CD8-positive, alpha-beta memory T cell (primary cell): Measurements from ENCODE around the gene EXOC2. TPM values are rescaled to one million over a fixed set of nuclear protein-coding genes. Genes with fewer than 3 reads are reported as not detected.

Experiments
- CTCF ChIA-PET: fragments of 350-600 bp; sonication (Branson Sonifier 250); formaldehyde crosslinking; loops from one replicate; lab custom pipeline; 2021; ENCODE audit warnings: antibody characterized with exemption; lab: Charles Lee
- POLR2A ChIA-PET: fragments of 350-600 bp; sonication (Branson Sonifier 250); formaldehyde crosslinking; loops from one replicate; lab custom pipeline; 2021; ENCODE audit warnings: antibody characterized with exemption; lab: Charles Lee
- DNase-seq, 5 donors: peaks; one replicate each; pipeline versions ENCODE4 v3.0.0 to v3.0.0-alpha.2; 2020 to 2022; ENCODE audit warnings: mixed read lengths in 1 of 5
- H3K27ac ChIP-seq: one replicate; pipeline ENCODE4 v1.7.0; 2013; ENCODE audit warnings: low read depth, mild to moderate bottlenecking, low read length, moderate library complexity
- H3K27me3 ChIP-seq: 2 replicates; pipeline ENCODE4 v1.7.0; 2013; ENCODE audit warnings: low read length, mild to moderate bottlenecking; ENCODE audit not compliant: insufficient read depth, poor library complexity, severe bottlenecking
- H3K36me3 ChIP-seq: 2 replicates; pipeline ENCODE4 v1.7.0; 2013; ENCODE audit warnings: mild to moderate bottlenecking, low read length, moderate library complexity; ENCODE audit not compliant: insufficient read depth
- H3K4me1 ChIP-seq: 2 replicates; pipeline ENCODE4 v1.7.0; 2013; ENCODE audit warnings: mild to moderate bottlenecking, low read length, moderate library complexity; ENCODE audit not compliant: insufficient read depth
- H3K4me3 ChIP-seq: 2 replicates; pipeline ENCODE4 v1.7.0; 2013; ENCODE audit warnings: mild to moderate bottlenecking, low read length
- H3K9me3 ChIP-seq: 2 replicates; pipeline ENCODE4 v1.7.0; 2013; ENCODE audit warnings: mild to moderate bottlenecking, low read length
- H3K27ac Mint-ChIP-seq, 8 donors: one replicate each; pipeline ENCODE4 v1.8.0; 2020 to 2021; ENCODE audit warnings: mixed read lengths in 8 of 8, mild to moderate bottlenecking in 6 of 8, inconsistent platforms in 3 of 8, moderate library complexity in 3 of 8
- H3K27me3 Mint-ChIP-seq, 2 donors: one replicate each; pipeline ENCODE4 v1.8.0; 2020 to 2021; ENCODE audit warnings: mixed read lengths in 2 of 2, mild to moderate bottlenecking in 1 of 2, moderate library complexity in 1 of 2
- H3K36me3 Mint-ChIP-seq, 3 donors: one replicate each; pipeline ENCODE4 v1.8.0; 2020 to 2021; ENCODE audit warnings: mixed read lengths in 3 of 3, inconsistent platforms in 1 of 3, mild to moderate bottlenecking in 1 of 3
- H3K4me1 Mint-ChIP-seq, 3 donors: one replicate each; pipeline ENCODE4 v1.8.0; 2020 to 2021; ENCODE audit warnings: mixed read lengths in 3 of 3, inconsistent platforms in 1 of 3, mild to moderate bottlenecking in 1 of 3
- H3K4me3 Mint-ChIP-seq, 7 donors: one replicate each; pipeline ENCODE4 v1.8.0; 2020 to 2021; ENCODE audit warnings: mixed read lengths in 7 of 7, mild to moderate bottlenecking in 6 of 7, moderate library complexity in 4 of 7, inconsistent platforms in 2 of 7
- H3K9me3 Mint-ChIP-seq, 5 donors: one replicate each; pipeline ENCODE4 v1.8.0; 2020 to 2022; ENCODE audit warnings: mixed read lengths in 5 of 5, mild to moderate bottlenecking in 3 of 5, moderate library complexity in 2 of 5, inconsistent platforms in 1 of 5
- polyA plus RNA-seq: library from polyadenylated mRNA; unstranded; fragments of 300-500 nt; fragmentation: Illumina TruSeq; gene quantifications from one replicate; pipeline ENCODE4 v1.2.3, GENCODE V29; 2021
- total RNA-seq, 2 experiments: library from RNA; stranded (reverse); gene quantifications; one replicate each; pipeline ENCODE4 v1.2.3, GENCODE V29; 2021

EXOC2 gene
- total and polyA plus RNA-seq, 3 experiments from 2014 or later: 41.5 to 44.6 (median 43.1) TPM

DNA sequence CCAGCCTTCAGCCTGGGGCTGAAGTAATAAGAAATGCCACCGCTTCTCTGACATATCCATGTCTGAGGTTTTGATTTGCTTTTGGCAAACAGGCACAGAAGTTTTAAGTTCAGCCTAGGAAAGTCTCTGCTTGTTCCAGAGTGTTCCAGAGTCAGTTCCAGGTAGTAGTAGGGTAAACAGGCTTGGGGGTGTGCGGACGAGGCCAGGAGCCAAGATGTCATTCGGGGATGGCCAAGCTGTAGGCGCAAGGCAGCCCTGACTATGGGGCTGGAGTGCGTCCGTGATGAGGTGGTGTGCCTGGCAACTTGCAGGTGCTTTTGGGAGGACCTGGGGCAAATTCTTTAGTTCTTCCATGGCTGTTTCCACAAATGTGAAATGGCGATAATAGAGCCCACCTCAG is 241.1 kb downstream of the EXOC2 start:
- Histone ChIP-seq H3K9me3 (no peaks in the 10 kb centered on the region), H3K36me3 (no peaks in the 10 kb centered on the region), H3K27me3 (no peaks in the 10 kb centered on the region), H3K27ac (no peak overlapping the region), H3K4me3 (no peak overlapping the region), H3K4me1 (peaks cover 16% of the 10 kb centered on the region)
- ChIA-PET POLR2A (no interaction called here), CTCF (no interaction called here)
- H3K4me1 Mint-ChIP-seq: peaks cover 20 to 26% (median 25%) of the 10 kb centered on the region in 3 donors
- H3K36me3 Mint-ChIP-seq: peaks cover 0 to 1% (median 0%) of the 10 kb centered on the region in 3 donors
- DNase-seq: no peak
- H3K27ac Mint-ChIP-seq: no peak overlapping the region
- H3K27me3 Mint-ChIP-seq: peaks cover 0 to 3% of the 10 kb centered on the region in 2 donors
- H3K4me3 Mint-ChIP-seq: no peak overlapping the region
- H3K9me3 Mint-ChIP-seq: no peaks in the 10 kb centered on the region

DNA sequence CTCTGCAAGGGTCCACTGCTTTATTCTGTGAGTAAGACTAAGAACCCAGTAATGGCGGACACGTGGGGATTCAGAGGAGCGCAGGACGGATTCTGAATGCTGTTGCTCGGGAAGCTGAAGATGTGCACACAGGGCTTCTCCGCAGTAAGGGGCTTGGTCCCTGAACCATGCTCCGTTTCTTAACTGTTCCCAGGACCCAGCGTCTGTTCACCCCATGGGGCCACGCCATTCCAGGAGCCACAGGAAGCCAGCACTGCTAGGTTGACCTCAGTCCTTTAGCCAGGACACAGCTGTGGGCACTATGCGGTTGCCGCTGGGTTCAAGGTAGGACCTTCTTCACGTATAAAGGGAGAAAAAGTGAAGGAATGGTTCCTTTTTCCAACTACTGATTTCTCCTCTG is 241.6 kb downstream of the EXOC2 start:
- Histone ChIP-seq H3K4me1 (peaks cover 22% of the 10 kb centered on the region), H3K4me3 (no peak overlapping the region), H3K36me3 (no peaks in the 10 kb centered on the region), H3K27me3 (no peaks in the 10 kb centered on the region), H3K27ac (no peak overlapping the region), H3K9me3 (no peaks in the 10 kb centered on the region)
- peak overlapping the region in 1 of 8 donors; percentile 74 for H3K27ac Mint-ChIP-seq
- peaks cover 0 to 1% (median 0%) of the 10 kb centered on the region in 3 donors for H3K36me3 Mint-ChIP-seq
- peaks cover 0 to 3% of the 10 kb centered on the region in 2 donors for H3K27me3 Mint-ChIP-seq
- ChIA-PET POLR2A (no interaction called here), CTCF (interaction anchor here (1.1 to 1.5 kb wide), 2 partner anchors 66 to 113 kb away, joined by 3 read pairs; no protein-coding TSS in a partner anchor)
- peaks cover 25 to 31% (median 30%) of the 10 kb centered on the region in 3 donors for H3K4me1 Mint-ChIP-seq
- no peak for DNase-seq
- H3K9me3 Mint-ChIP-seq: no peaks in the 10 kb centered on the region
- no peak overlapping the region for H3K4me3 Mint-ChIP-seq

DNA sequence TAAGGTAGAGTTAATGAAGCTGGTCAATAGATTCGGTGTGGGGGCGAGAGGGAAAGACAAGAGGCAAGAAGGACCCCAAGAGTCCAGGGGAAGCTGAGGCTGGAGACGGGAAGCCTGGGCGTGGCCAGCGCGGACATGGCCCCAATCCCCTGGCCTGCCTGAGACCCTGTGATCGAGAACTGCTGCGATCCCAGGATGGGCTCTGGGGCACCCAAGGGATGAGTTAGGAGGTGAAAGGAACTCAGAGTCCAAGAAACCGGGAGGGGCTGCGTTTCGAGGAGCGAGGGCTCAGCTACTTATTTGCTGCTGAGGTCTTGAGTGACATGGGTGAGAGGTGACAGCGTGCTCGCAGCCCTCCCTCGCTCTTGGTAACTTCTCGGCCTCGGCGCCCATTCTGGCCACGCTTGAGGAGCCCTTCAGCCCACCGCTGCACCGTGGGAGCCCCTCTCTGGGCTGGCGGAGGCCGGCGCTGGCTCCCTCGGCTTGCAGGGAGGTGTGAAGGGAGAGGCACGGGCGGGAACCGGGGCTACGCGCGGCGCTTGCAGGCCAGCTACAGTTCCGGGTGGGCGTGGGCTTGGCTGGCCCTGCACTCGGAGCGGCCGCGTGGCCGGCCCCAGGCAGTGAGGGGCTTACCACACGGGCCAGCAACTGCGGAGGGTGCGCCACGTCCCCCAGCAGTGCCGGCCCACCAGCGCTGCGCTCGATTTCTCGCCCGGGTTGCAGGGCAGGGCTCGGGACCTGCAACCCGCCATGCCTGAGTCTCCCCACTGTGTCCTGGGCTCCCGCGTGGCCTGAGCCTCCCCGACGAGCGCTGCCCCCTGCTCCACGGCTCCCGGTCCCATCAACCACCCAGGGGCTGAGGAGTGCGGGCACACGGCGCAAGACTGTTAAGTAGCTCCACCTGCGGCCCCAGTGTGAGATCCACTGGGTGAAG is 243.2 kb downstream of the EXOC2 start:
- H3K27me3 ChIP-seq: no peaks in the 10 kb centered on the region
- Mint-ChIP-seq H3K9me3 (no peaks in the 10 kb centered on the region), H3K4me1 (peaks cover 36 to 41% (median 40%) of the 10 kb centered on the region in 3 donors), H3K27me3 (no peaks in the 10 kb centered on the region), H3K27ac (peak overlapping the region in 2 of 8 donors; percentile 29 to 92), H3K4me3 (peak overlapping the region in 1 of 7 donors; percentile 4), H3K36me3 (peaks cover 0 to 1% (median 0%) of the 10 kb centered on the region in 3 donors)
- H3K4me1 ChIP-seq: peaks cover 37% of the 10 kb centered on the region
- no peak overlapping the region for H3K4me3 ChIP-seq
- POLR2A ChIA-PET: interaction anchor here (0.6 kb wide), 1 partner anchor 947 kb away, joined by 4 read pairs; no protein-coding TSS in a partner anchor
- no peaks in the 10 kb centered on the region for H3K9me3 ChIP-seq
- CTCF ChIA-PET: interaction anchor here (1.5 kb wide), 1 partner anchor 67 kb away, joined by 3 read pairs; no protein-coding TSS in a partner anchor
- H3K36me3 ChIP-seq: no peaks in the 10 kb centered on the region
- H3K27ac ChIP-seq: no peak overlapping the region
- DNase-seq: no peak

DNA sequence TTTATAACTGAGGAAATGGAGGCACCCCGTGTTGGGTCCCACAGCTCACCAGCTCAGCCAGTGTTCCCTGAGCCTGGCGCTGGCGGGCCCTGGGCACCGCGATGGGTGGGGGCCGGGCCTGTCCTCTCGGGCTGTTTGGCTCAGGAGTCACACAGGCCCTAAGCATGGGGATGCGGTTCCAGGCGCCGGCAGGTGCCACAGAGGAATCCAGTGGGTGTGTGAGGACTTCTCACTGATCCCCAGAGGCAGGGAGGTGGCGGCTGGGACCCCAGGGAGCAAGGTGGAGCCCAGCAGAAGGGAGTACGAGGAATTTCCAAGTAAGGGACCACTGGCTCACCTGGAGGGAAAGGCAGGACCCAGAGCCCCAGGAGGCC is 243.9 kb downstream of the EXOC2 start:
- H3K4me1 ChIP-seq: peaks cover 44% of the 10 kb centered on the region
- peak overlapping the region in 1 of 7 donors; percentile 79 for H3K4me3 Mint-ChIP-seq
- DNase-seq: no peak

DNA sequence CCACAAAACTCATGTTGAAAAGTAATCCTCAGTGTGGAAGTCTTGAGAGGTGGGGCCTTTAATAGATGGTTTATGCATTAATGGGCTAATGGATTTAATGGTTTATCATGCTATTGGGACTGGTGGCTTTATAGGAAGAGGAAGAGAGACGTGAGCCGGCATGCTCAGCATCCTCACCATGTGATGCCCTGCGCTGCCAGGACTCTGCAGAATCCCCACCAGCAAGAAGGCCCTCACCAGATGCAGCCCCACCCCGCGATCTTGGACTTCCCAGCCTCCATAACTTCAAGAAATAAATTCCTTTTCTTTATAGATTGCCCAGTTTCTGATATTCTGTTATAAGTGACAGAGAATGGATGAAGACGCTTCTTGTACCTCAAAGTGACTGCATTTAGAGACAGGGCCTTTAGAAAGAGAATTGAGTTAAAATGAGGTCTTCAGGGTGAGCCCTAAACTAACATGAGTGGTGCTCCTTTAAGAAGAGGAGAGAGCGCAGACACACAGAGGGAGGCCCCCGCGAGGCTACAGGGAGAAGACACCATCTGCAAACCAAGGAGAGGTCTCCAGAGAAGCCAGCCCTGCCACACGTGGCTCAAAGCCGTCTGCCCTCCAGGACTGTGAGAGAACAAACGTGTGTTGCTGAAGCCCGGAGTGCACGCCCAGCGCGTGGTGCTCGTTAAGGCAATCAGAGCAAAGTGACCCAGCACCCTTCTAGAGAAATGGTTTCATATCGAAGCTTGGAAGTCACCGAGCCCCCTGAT is 244.5 kb downstream of the EXOC2 start:
- DNase-seq: no peak
- no peaks in the 10 kb centered on the region for H3K27me3 Mint-ChIP-seq
- no peaks in the 10 kb centered on the region for H3K9me3 ChIP-seq
- peak overlapping the region; percentile 79 to 84 (median 81) for H3K4me3 Mint-ChIP-seq
- ChIA-PET POLR2A (no interaction called here), CTCF (no interaction called here)
- H3K27ac ChIP-seq: no peak overlapping the region
- no peaks in the 10 kb centered on the region for H3K27me3 ChIP-seq
- peaks cover 48% of the 10 kb centered on the region for H3K4me1 ChIP-seq
- H3K27ac Mint-ChIP-seq: peak overlapping the region in 6 of 8 donors; percentile 74 to 90 (median 82)
- H3K4me1 Mint-ChIP-seq: peaks cover 37 to 48% (median 46%) of the 10 kb centered on the region in 3 donors
- no peaks in the 10 kb centered on the region for H3K36me3 Mint-ChIP-seq
- H3K9me3 Mint-ChIP-seq: no peaks in the 10 kb centered on the region
- peak overlapping the region; percentile 45 for H3K4me3 ChIP-seq
- H3K36me3 ChIP-seq: no peaks in the 10 kb centered on the region

More for the DNA sequence above, 243.9 kb downstream of the EXOC2 start:
- POLR2A ChIA-PET: no interaction called here
- no peaks in the 10 kb centered on the region for H3K9me3 ChIP-seq
- H3K9me3 Mint-ChIP-seq: no peaks in the 10 kb centered on the region
- H3K4me3 ChIP-seq: no peak overlapping the region
- no peaks in the 10 kb centered on the region for H3K27me3 ChIP-seq
- H3K27me3 Mint-ChIP-seq: no peaks in the 10 kb centered on the region
- no peaks in the 10 kb centered on the region for H3K36me3 Mint-ChIP-seq
- no peaks in the 10 kb centered on the region for H3K36me3 ChIP-seq
- H3K4me1 Mint-ChIP-seq: peaks cover 37 to 47% (median 46%) of the 10 kb centered on the region in 3 donors
- CTCF ChIA-PET: no interaction called here
- H3K27ac Mint-ChIP-seq: peak overlapping the region in 1 of 8 donors; percentile 29
- H3K27ac ChIP-seq: no peak overlapping the region

DNA sequence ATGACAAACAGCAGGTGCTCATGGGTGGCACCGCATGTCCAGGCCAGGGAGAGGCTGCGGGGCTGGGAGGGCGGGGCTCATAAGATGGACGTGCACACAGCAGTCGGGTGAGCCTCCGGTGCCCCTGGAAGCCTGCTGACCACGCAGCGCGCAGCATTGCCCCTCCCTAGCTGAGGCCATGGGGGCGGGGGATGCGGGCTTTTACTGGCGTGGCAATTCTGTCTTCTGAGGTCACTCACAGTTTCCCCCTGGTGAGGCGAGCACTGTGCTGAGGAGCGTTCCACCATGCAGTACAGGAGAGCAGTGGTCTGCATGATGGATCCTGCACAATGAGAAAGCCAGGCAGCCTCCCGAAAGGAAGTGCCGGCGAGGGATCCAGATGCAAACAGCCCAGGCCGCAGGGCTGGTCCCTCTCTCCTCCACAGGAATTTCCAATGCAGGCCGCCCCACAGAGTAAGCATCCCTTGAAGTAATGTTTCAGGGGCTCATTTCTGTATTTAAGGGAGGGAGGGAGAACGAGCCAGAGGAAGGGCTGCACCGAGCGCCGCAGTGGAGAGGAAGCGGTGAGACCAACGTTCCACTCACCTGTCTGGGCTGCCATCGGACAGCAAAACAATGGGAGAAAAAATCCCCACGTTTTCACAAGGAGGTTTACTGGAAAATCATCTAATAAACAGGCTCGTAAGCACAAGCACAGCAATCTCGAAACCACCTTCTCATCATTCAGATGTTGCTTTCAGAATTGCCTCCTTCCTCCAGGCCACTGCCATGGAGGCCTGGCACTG is 245.4 kb downstream of the EXOC2 start:
- Mint-ChIP-seq H3K4me1 (peaks cover 37 to 48% (median 46%) of the 10 kb centered on the region in 3 donors), H3K27me3 (peaks cover 0 to 2% of the 10 kb centered on the region in 2 donors), H3K9me3 (no peaks in the 10 kb centered on the region), H3K4me3 (peak overlapping the region; percentile 79 to 84 (median 81)), H3K27ac (peak overlapping the region in 6 of 8 donors; percentile 74 to 90 (median 84)), H3K36me3 (no peaks in the 10 kb centered on the region)
- DNase-seq: no peak
- peak overlapping the region; percentile 45 for H3K4me3 ChIP-seq
- CTCF ChIA-PET: interaction anchor here (1.1 to 3.0 kb wide), 3 partner anchors 53 to 55 kb away, joined by 3 to 8 read pairs (median 5); partner anchors contain the start of gene IRF4
- H3K27me3 ChIP-seq: no peaks in the 10 kb centered on the region
- POLR2A ChIA-PET: interaction anchor here (1.5 kb wide), 1 partner anchor 57 kb away, joined by 4 read pairs; the partner anchor contains the start of gene IRF4
- no peaks in the 10 kb centered on the region for H3K9me3 ChIP-seq
- no peaks in the 10 kb centered on the region for H3K36me3 ChIP-seq
- peak overlapping the region; percentile 51 for H3K27ac ChIP-seq
- H3K4me1 ChIP-seq: peaks cover 48% of the 10 kb centered on the region
